HepG2 (cell line): Measurements from ENCODE around the gene ZDHHC18. TPM values are rescaled to one million over a fixed set of nuclear protein-coding genes. Genes with fewer than 3 reads are reported as not detected.
A peak's percentile ranks its signal among the peaks of the same experiment; 100 is the strongest.

Experiments
- ARHGAP35 ChIP-seq: sonication (generic); formaldehyde crosslinking; IDR thresholded peaks from 2 replicates; pipeline ENCODE4 v1.9.0; 2022; ENCODE audit warnings: mild to moderate bottlenecking, inconsistent platforms, moderate library complexity, missing genetic modification reagents, borderline replicate concordance
- ATAD3A ChIP-seq: sonication (generic); formaldehyde crosslinking; IDR thresholded peaks from 2 replicates; pipeline ENCODE4 v1.4.0; 2020; ENCODE audit warnings: missing genetic modification reagents
- BCL3 ChIP-seq: sonication (generic); formaldehyde crosslinking; IDR thresholded peaks from 2 replicates; pipeline ENCODE4 v1.5.1; 2020; ENCODE audit warnings: mild to moderate bottlenecking, missing genetic modification reagents, moderate library complexity
- HOXA3 ChIP-seq: sonication (generic); formaldehyde crosslinking; IDR thresholded peaks from 2 replicates; pipeline ENCODE4 v1.5.0; 2020; ENCODE audit warnings: missing genetic modification reagents
- KLF15 ChIP-seq: sonication (generic); formaldehyde crosslinking; IDR thresholded peaks from 2 replicates; pipeline ENCODE4 v1.8.1; 2023; ENCODE audit warnings: borderline replicate concordance, mild to moderate bottlenecking, inconsistent platforms, missing genetic modification reagents, mixed read lengths
- MEF2D ChIP-seq: sonication (generic); formaldehyde crosslinking; IDR thresholded peaks from 2 replicates; pipeline ENCODE4 v1.5.1; 2020; ENCODE audit warnings: mild to moderate bottlenecking, missing genetic modification reagents
- MIER3 ChIP-seq: IDR thresholded peaks from 2 replicates; pipeline ENCODE4 v1.6.1; 2016; ENCODE audit warnings: missing compliant biosample characterization, borderline replicate concordance
- SOX5 ChIP-seq: IDR thresholded peaks from 2 replicates; pipeline ENCODE4 v1.6.1; 2016; ENCODE audit warnings: borderline replicate concordance
- TAF1 ChIP-seq: sonication (generic); formaldehyde crosslinking; IDR thresholded peaks from 2 replicates; pipeline ENCODE4 v1.4.0; 2020; ENCODE audit warnings: missing genetic modification reagents
- TAF15 ChIP-seq: fragments of 200-400 bp; formaldehyde crosslinking; IDR thresholded peaks from one replicate; pipeline ENCODE4 v1.6.1; 2018; ENCODE audit warnings: mild to moderate bottlenecking, low read depth, low read length; ENCODE audit not compliant: poor library complexity, severe bottlenecking
- TCF12 ChIP-seq, 2 experiments: fragments of 450-650 bp in 1 of 2; sonication (generic) in 1 of 2; formaldehyde crosslinking in 1 of 2; IDR thresholded peaks; 2 replicates each; pipeline versions ENCODE4 v1.6.1 to v1.8.0; 2017 to 2022; ENCODE audit warnings: antibody characterized with exemption in 1 of 2, mild to moderate bottlenecking in 1 of 2, missing genetic modification reagents in 1 of 2, moderate library complexity in 1 of 2
- TSC22D2 ChIP-seq: sonication (generic); formaldehyde crosslinking; IDR thresholded peaks from 2 replicates; pipeline ENCODE4 v1.5.1; 2020; ENCODE audit warnings: missing genetic modification reagents, mild to moderate bottlenecking, borderline replicate concordance
- ZNF274 ChIP-seq: sonication (generic); formaldehyde crosslinking; IDR thresholded peaks from 2 replicates; pipeline ENCODE4 v1.5.1; 2020; ENCODE audit warnings: mild to moderate bottlenecking, missing genetic modification reagents
- ZNF343 ChIP-seq: sonication (generic); formaldehyde crosslinking; IDR thresholded peaks from 2 replicates; pipeline ENCODE4 v1.4.0; 2020; ENCODE audit warnings: mild to moderate bottlenecking, missing genetic modification reagents
- ZNF574 ChIP-seq: sonication (generic); formaldehyde crosslinking; IDR thresholded peaks from 2 replicates; pipeline ENCODE4 v1.4.0; 2020; ENCODE audit warnings: missing genetic modification reagents
- polyA plus RNA-seq, 8 experiments: library from polyadenylated mRNA; depleted of rRNA in 3 of 8; stranded (reverse) in 7 of 8; unstranded in 1 of 8; fragments of >200 nt; fragmentation: Illumina TruSeq in 4 of 8; extraction: Trizol in 4 of 8; gene quantifications; 2 replicates each; pipeline versions ENCODE4 v1.2.1 to v1.2.3, GENCODE V29; 2011 to 2016; ENCODE audit warnings: low read depth in 4 of 8, missing spikeins in 1 of 8, mixed read lengths in 1 of 8; ENCODE audit not compliant: insufficient read depth in 1 of 8
- total RNA-seq, 5 experiments: library from RNA; depleted of rRNA; stranded (reverse); fragments of >200 nt; fragmentation: Illumina TruSeq; extraction: Trizol; gene quantifications; 2 replicates each; pipeline ENCODE4 v1.2.3, GENCODE V29; 2016; ENCODE audit warnings: low read depth in 1 of 5
- TF ChIP-seq, protein P1 (sequence below): sonication (generic); formaldehyde crosslinking; IDR thresholded peaks from 2 replicates; pipeline ENCODE4 v1.5.1; 2020; ENCODE audit warnings: mild to moderate bottlenecking, missing genetic modification reagents, moderate library complexity
- TF ChIP-seq, protein P2 (sequence below): sonication (generic); formaldehyde crosslinking; IDR thresholded peaks from 2 replicates; pipeline ENCODE4 v1.4.0; 2020; ENCODE audit warnings: missing genetic modification reagents

ZDHHC18 gene
- total and polyA plus RNA-seq, 2 of the 13 experiments (the other 11 are each of a cell fraction or from before 2014, with no cell fraction given) = 13.2 to 35.3 TPM

GRCh38 chr1:26900001-26900814, 73.7 kb downstream of the ZDHHC18 start, which contains the start of gene GPATCH3 (continued):
- TF ChIP-seq HOXA3 (CRISPR knock-in tag) (peak; percentile 86; the same call in 1 of the 2 replicates), TCF12 (IDR thresholded peaks at IDR 0.05) (no peak), TCF12 (CRISPR knock-in tag; IDR thresholded peaks at IDR 0.05) (no peak), SOX5 (CRISPR knock-in tag) (peak; percentile 67; the same call in 1 of the 2 replicates), ATAD3A (CRISPR knock-in tag) (no peak), ZNF274 (CRISPR knock-in tag) (0 out of 2 replicates have a peak, but pooled peaks have one; percentile 44), ARHGAP35 (no peak), KLF15 (CRISPR knock-in tag) (no peak), TAF1 (CRISPR knock-in tag) (peak; percentile 98), TAF15 (no peak), MEF2D (peak; percentile 72), BCL3 (CRISPR knock-in tag) (peak; percentile 78), ZNF574 (CRISPR knock-in tag) (peak; percentile 88), MIER3 (CRISPR knock-in tag) (peak; percentile 93; the same call in 1 of the 2 replicates), ZNF343 (CRISPR knock-in tag) (peak; percentile 60; the same call in 1 of the 2 replicates), TSC22D2 (CRISPR knock-in tag) (peak; percentile 64; the same call in 1 of the 2 replicates)
- TF ChIP-seq, protein P1, sequence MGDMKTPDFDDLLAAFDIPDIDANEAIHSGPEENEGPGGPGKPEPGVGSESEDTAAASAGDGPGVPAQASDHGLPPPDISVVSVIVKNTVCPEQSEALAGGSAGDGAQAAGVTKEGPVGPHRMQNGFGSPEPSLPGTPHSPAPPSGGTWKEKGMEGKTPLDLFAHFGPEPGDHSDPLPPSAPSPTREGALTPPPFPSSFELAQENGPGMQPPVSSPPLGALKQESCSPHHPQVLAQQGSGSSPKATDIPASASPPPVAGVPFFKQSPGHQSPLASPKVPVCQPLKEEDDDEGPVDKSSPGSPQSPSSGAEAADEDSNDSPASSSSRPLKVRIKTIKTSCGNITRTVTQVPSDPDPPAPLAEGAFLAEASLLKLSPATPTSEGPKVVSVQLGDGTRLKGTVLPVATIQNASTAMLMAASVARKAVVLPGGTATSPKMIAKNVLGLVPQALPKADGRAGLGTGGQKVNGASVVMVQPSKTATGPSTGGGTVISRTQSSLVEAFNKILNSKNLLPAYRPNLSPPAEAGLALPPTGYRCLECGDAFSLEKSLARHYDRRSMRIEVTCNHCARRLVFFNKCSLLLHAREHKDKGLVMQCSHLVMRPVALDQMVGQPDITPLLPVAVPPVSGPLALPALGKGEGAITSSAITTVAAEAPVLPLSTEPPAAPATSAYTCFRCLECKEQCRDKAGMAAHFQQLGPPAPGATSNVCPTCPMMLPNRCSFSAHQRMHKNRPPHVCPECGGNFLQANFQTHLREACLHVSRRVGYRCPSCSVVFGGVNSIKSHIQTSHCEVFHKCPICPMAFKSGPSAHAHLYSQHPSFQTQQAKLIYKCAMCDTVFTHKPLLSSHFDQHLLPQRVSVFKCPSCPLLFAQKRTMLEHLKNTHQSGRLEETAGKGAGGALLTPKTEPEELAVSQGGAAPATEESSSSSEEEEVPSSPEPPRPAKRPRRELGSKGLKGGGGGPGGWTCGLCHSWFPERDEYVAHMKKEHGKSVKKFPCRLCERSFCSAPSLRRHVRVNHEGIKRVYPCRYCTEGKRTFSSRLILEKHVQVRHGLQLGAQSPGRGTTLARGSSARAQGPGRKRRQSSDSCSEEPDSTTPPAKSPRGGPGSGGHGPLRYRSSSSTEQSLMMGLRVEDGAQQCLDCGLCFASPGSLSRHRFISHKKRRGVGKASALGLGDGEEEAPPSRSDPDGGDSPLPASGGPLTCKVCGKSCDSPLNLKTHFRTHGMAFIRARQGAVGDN (CRISPR knock-in tag) = peak; percentile 87
- TF ChIP-seq, protein P2, sequence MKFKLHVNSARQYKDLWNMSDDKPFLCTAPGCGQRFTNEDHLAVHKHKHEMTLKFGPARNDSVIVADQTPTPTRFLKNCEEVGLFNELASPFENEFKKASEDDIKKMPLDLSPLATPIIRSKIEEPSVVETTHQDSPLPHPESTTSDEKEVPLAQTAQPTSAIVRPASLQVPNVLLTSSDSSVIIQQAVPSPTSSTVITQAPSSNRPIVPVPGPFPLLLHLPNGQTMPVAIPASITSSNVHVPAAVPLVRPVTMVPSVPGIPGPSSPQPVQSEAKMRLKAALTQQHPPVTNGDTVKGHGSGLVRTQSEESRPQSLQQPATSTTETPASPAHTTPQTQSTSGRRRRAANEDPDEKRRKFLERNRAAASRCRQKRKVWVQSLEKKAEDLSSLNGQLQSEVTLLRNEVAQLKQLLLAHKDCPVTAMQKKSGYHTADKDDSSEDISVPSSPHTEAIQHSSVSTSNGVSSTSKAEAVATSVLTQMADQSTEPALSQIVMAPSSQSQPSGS = 0 out of 2 replicates have a peak, but pooled peaks have one; percentile 61
